Pancreas (tissue), 10 donors: Measurements from ENCODE around the gene GRK4. TPM values are rescaled to one million over a fixed set of nuclear protein-coding genes. Genes with fewer than 3 reads are reported as not detected.
A peak's percentile ranks its signal among the peaks of the same experiment; 100 is the strongest.
"Not testable (repeated sequence)": the region's sequence is repeated elsewhere in the genome, so short reads cannot be mapped to it uniquely, and the experiment has no call there.

ENCODE experiments used
- ATAC-seq, 4 donors: fragments of 200-7000 bp; cut with Tn5 transposase; one replicate each; pipeline versions ENCODE4 v1.8.0 to v1.9.1; 2020; ENCODE audit warnings: mild to moderate bottlenecking in 4 of 4, moderate library complexity in 4 of 4
- DNase-seq, 6 donors: peaks; one replicate each; pipeline ENCODE4 v3.0.0-alpha.2; 2020
- FAIRE-seq: peaks from 2 replicates; lab custom pipeline; 2012; peaks lifted over from hg19 to GRCh38; lab: Jason Lieb, UNC
- H3K27ac ChIP-seq, 4 donors: fragments of 200-600 bp; sonication (generic); 1 replicate in 3 of 4; 2 replicates in 1 of 4; pipeline versions ENCODE4 v1.5.0 to v1.8.0; 2020
- H3K27me3 ChIP-seq, 4 donors: fragments of 200-600 bp; one replicate each; pipeline ENCODE4 v1.8.0; 2021
- H3K36me3 ChIP-seq, 3 donors: fragments of 200-600 bp; sonication (generic) in 1 of 3; one replicate each; pipeline versions ENCODE4 v1.5.0 to v1.8.0; 2020 to 2021
- H3K4me1 ChIP-seq, 3 donors: fragments of 200-600 bp; one replicate each; pipeline ENCODE4 v1.8.0; 2021
- H3K4me3 ChIP-seq, 4 donors: fragments of 200-600 bp; sonication (generic) in 2 of 4; one replicate each; pipeline versions ENCODE4 v1.5.0 to v1.8.0; 2020 to 2021
- H3K9me3 ChIP-seq, 4 donors: fragments of 200-600 bp; one replicate each; pipeline ENCODE4 v1.8.0; 2021
- CTCF ChIP-seq, 4 donors: fragments of 200-600 bp; sonication (generic) in 3 of 4; IDR thresholded peaks; one replicate each; pipeline versions ENCODE4 v1.5.0 to v1.8.0; 2021; ENCODE audit warnings: antibody characterized with exemption in 4 of 4
- WGBS, 2 donors: extraction: QIAGEN DNeasy Blood & Tissue Kit; methylation state at CpG; one replicate each; pipeline ENCODE4 v1.1.7; 2013; 5-methylcytosine and 5-hydroxymethylcytosine counted together
- intact Hi-C, 3 donors: fragments of 100-400 bp; cut with DNase I; formaldehyde crosslinking; loops; one replicate each; pipeline versions ENCODE4 v1.11.1 to v1.14.2; 2022
- polyA plus RNA-seq, 2 donors: library from polyadenylated mRNA; stranded (reverse); fragments of 200-250 nt; gene quantifications; one replicate each; pipeline ENCODE4 v1.2.3, GENCODE V29; 2013
- total RNA-seq, 6 donors: library from RNA; stranded (reverse); fragmentation: NEBNext Ultra II Directional in 4 of 6; extraction: Animal tissue kit (Norgen Biotek cat#: 25700) in 4 of 6; gene quantifications; one replicate each; pipeline versions ENCODE4 v1.2.1 to v1.2.4, GENCODE V29; 2021 to 2023
- donor health status: healthy with polysubstance abuse.
- donor health status: DM: no; HTN: no; CAD: no; lungs with moderate emphysema.
- donor health status: DM: no; HTN: no; CAD: no.
- donor health status: control.
- donor health status: control.
- donor health status: Bipolar disorder and iron deficiency.
- donor health status: DM: yes; HTN: yes; CAD: no.
- donor health status: DM: no; HTN: no; CAD: no.
- donor health status: DM: no; HTN: no; CAD: no.
- donor health status: DM: yes; HTN: yes; CAD: no.

The GRK4 gene
- total and polyA plus RNA-seq, 8 donors: 4.6 to 9.7 (median 5.7) TPM

GRCh38 chr4:3044870-3045819, 81.8 kb downstream of the GRK4 start:
- DNase-seq: peak in 1 of 6 donors; percentile 52
- intact Hi-C loops: no loop called here

GRCh38 chr4:3046162-3046561, 82.8 kb downstream of the GRK4 start:
- WGBS, 2 donors: 64 to 73% methylated on average over 7 of the region's 7 CpGs

More at GRCh38 chr4:3044870-3045819, 81.8 kb downstream of the GRK4 start:
- H3K27me3 ChIP-seq: no peaks in the 10 kb centered on the region
- H3K4me3 ChIP-seq: no peak overlapping the region
- no peak overlapping the region for H3K27ac ChIP-seq
- H3K4me1 ChIP-seq: peaks cover 0 to 7% (median 0%) of the 10 kb centered on the region in 3 donors
- H3K9me3 ChIP-seq: no peaks in the 10 kb centered on the region
- H3K36me3 ChIP-seq: no peaks in the 10 kb centered on the region
- peak in 2 of 4 donors; percentile 42 to 43 for ATAC-seq
- WGBS, 2 donors: 77 to 83% methylated on average over 22 of the region's 22 CpGs
- no peak for FAIRE-seq
- no peak for TF ChIP-seq CTCF (IDR thresholded peaks at IDR 0.05)

GRCh38 chr4:3046623-3047022, 83.3 kb downstream of the GRK4 start:
- Histone ChIP-seq H3K4me1 (peaks cover 0 to 7% (median 0%) of the 10 kb centered on the region in 3 donors), H3K9me3 (no peaks in the 10 kb centered on the region), H3K4me3 (no peak overlapping the region), H3K27ac (no peak overlapping the region), H3K27me3 (no peaks in the 10 kb centered on the region), H3K36me3 (no peaks in the 10 kb centered on the region)
- TF ChIP-seq CTCF (IDR thresholded peaks at IDR 0.05): no peak
- 66 to 78% methylated on average over 4 of the region's 4 CpGs for WGBS, 2 donors
- no peak for FAIRE-seq
- no peak for ATAC-seq
- intact Hi-C loops: no loop called here
- DNase-seq: no peak

More at GRCh38 chr4:3046162-3046561, 82.8 kb downstream of the GRK4 start:
- TF ChIP-seq CTCF (IDR thresholded peaks at IDR 0.05): no peak
- no peak for DNase-seq
- Histone ChIP-seq H3K4me1 (peaks cover 0 to 7% (median 0%) of the 10 kb centered on the region in 3 donors), H3K27ac (no peak overlapping the region), H3K4me3 (no peak overlapping the region), H3K9me3 (no peaks in the 10 kb centered on the region), H3K27me3 (no peaks in the 10 kb centered on the region), H3K36me3 (no peaks in the 10 kb centered on the region)
- intact Hi-C loops: no loop called here
- FAIRE-seq: no peak
- ATAC-seq: no peak

GRCh38 chr4:3047464-3048286, 84.3 kb downstream of the GRK4 start:
- ATAC-seq: peak; percentile 89 to 91 (median 90)
- Histone ChIP-seq H3K4me3 (peak overlapping the region in 3 of 4 donors; percentile 23 to 48 (median 39)), H3K4me1 (peaks cover 0 to 3% (median 0%) of the 10 kb centered on the region in 3 donors), H3K27ac (peak overlapping the region in 1 of 4 donors; percentile 17), H3K36me3 (no peaks in the 10 kb centered on the region), H3K27me3 (no peaks in the 10 kb centered on the region), H3K9me3 (no peaks in the 10 kb centered on the region)
- DNase-seq: peak in 5 of 6 donors; percentile 52 to 78 (median 70)
- WGBS, 2 donors: 35 to 37% methylated on average over 20 of the region's 20 CpGs
- FAIRE-seq: peak; percentile 41
- intact Hi-C loops: no loop called here
- peak; percentile 59 to 72 (median 69) for TF ChIP-seq CTCF (IDR thresholded peaks at IDR 0.05)

GRCh38 chr4:3051141-3051897, 87.9 kb downstream of the GRK4 start:
- H3K4me3 ChIP-seq, ATAC-seq, H3K4me1 ChIP-seq, DNase-seq, intact Hi-C loops, FAIRE-seq, H3K27ac ChIP-seq, H3K36me3 ChIP-seq, H3K27me3 ChIP-seq, H3K9me3 ChIP-seq: not testable (repeated sequence)
- WGBS, 2 donors: 78 to 89% methylated on average over 8 to 10 of the region's 12 CpGs
